ENCODE data around the gene EMB.
"Not testable (repeated sequence)": the region's sequence is repeated elsewhere in the genome, so short reads cannot be mapped to it uniquely, and the experiment has no call there.

DNA sequence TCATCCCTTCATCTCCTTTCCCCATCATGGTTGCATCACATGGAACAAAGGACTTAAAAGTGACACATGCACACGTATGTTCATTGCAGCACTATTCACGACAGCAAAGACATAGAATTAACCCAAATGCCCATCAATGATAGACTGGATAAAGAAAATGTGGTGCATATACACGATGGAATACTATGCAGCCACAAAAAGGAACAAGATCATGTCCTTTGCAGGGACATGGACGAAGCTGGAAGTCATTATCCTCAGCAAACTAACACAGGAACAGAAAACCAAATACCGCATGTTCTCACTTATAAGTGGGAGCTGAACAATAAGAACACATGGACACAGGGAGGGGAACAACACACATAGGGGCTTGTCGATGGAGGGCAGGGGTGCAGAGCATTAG is 21.4 kb downstream of the EMB start:
- TF ChIP-seq CTCF, POLR2A (IDR thresholded peaks at IDR 0.05): not testable (repeated sequence)
